Right renal cortex interstitium (tissue), 3 donors: Measurements from ENCODE around the gene ZFPM1. TPM values are rescaled to one million over a fixed set of nuclear protein-coding genes. Genes with fewer than 3 reads are reported as not detected.
"Not testable (repeated sequence)": the region's sequence is repeated elsewhere in the genome, so short reads cannot be mapped to it uniquely, and the experiment has no call there.

ENCODE experiments used
- DNase-seq, 3 donors: peaks; one replicate each; pipeline ENCODE4 v3.0.0-alpha.2; 2013; ENCODE audit warnings: low read depth in 3 of 3, low spot score in 2 of 3
- polyA plus RNA-seq, 3 donors: library from polyadenylated mRNA; unstranded; fragments of 120-200 nt; gene quantifications; one replicate each; pipeline ENCODE4 v1.2.1, GENCODE V29; 2013; ENCODE audit not compliant: insufficient read length in 3 of 3

Gene ZFPM1
- polyA plus RNA-seq, 3 donors, result 1.6 to 2.2 (median 1.8) TPM

- no peak for DNase-seq
Measured at GRCh38 chr16:88477631-88478519, 24.8 kb downstream of the ZFPM1 start.

GRCh38 chr16:88478889-88479792, 26.1 kb downstream of the ZFPM1 start:
- no peak for DNase-seq

- no peak for DNase-seq
Measured at GRCh38 chr16:88479793-88480760, 27.0 kb downstream of the ZFPM1 start.

- no peak for DNase-seq
Measured at GRCh38 chr16:88480829-88481228, 27.7 kb downstream of the ZFPM1 start.

- no peak for DNase-seq
Measured at GRCh38 chr16:88481851-88482250, 28.8 kb downstream of the ZFPM1 start.

GRCh38 chr16:88482630-88483391, 29.7 kb downstream of the ZFPM1 start:
- DNase-seq, result no peak

GRCh38 chr16:88483392-88483641, 30.2 kb downstream of the ZFPM1 start:
- DNase-seq, result no peak

- DNase-seq, result no peak
Measured at GRCh38 chr16:88484505-88485365, 31.7 kb downstream of the ZFPM1 start.

GRCh38 chr16:88485366-88485741, 32.3 kb downstream of the ZFPM1 start:
- not testable (repeated sequence) for DNase-seq

- DNase-seq, result no peak
Measured at GRCh38 chr16:88486398-88487123, 33.5 kb downstream of the ZFPM1 start.

GRCh38 chr16:88487124-88487432, 34.0 kb downstream of the ZFPM1 start:
- DNase-seq, result no peak

GRCh38 chr16:88487920-88488851, 35.1 kb downstream of the ZFPM1 start:
- DNase-seq, result no peak

GRCh38 chr16:88489163-88489741, 36.2 kb downstream of the ZFPM1 start:
- DNase-seq, result no peak

GRCh38 chr16:88491001-88491559, 38.0 kb downstream of the ZFPM1 start:
- DNase-seq, result no peak

GRCh38 chr16:88491560-88492310, 38.7 kb downstream of the ZFPM1 start:
- no peak for DNase-seq

GRCh38 chr16:88493879-88494278, 40.8 kb downstream of the ZFPM1 start:
- DNase-seq, result no peak
